AG08396 (cell line): Measurements from ENCODE around the gene USP10.
A peak's percentile ranks its signal among the peaks of the same experiment; 100 is the strongest.

Experiments
- DNase-seq: peaks from one replicate; pipeline ENCODE4 v3.0.0; 2012; ENCODE audit warnings: low spot score, mixed read lengths

The USP10 gene

GRCh38 chr16:84699712-84700445, at the start of gene USP10:
Gene USP10 (plus strand): TSS chr16:84700000. CDS start chr16:84700091, 91 bp downstream.
- DNase-seq = peak; percentile 100

- peak; percentile 87 for DNase-seq
Measured at GRCh38 chr16:84650062-84650991, 49.5 kb upstream of the USP10 start.

- DNase-seq = no peak
Measured at GRCh38 chr16:84652566-84652965, 47.2 kb upstream of the USP10 start.

- DNase-seq = no peak
Measured at GRCh38 chr16:84654238-84654637, 45.6 kb upstream of the USP10 start.

GRCh38 chr16:84654998-84655397, 44.8 kb upstream of the USP10 start:
- no peak for DNase-seq

- DNase-seq = no peak
Measured at GRCh38 chr16:84656649-84657048, 43.2 kb upstream of the USP10 start.

- no peak for DNase-seq
Measured at GRCh38 chr16:84657229-84657837, 42.5 kb upstream of the USP10 start.

GRCh38 chr16:84658690-84659089, 41.1 kb upstream of the USP10 start:
- DNase-seq = no peak

GRCh38 chr16:84659656-84660300, 40.0 kb upstream of the USP10 start:
- no peak for DNase-seq

- DNase-seq = no peak
Measured at GRCh38 chr16:84660973-84661372, 38.8 kb upstream of the USP10 start.

GRCh38 chr16:84661418-84662060, 38.3 kb upstream of the USP10 start:
- DNase-seq = no peak

GRCh38 chr16:84662471-84662870, 37.3 kb upstream of the USP10 start:
- no peak for DNase-seq

- no peak for DNase-seq
Measured at GRCh38 chr16:84663433-84664101, 36.2 kb upstream of the USP10 start.

- no peak for DNase-seq
Measured at GRCh38 chr16:84665359-84665758, 34.4 kb upstream of the USP10 start.

- DNase-seq = no peak
Measured at GRCh38 chr16:84665843-84666242, 34.0 kb upstream of the USP10 start.

GRCh38 chr16:84667600-84668309, 32.0 kb upstream of the USP10 start:
- DNase-seq = no peak

GRCh38 chr16:84670063-84670462, 29.7 kb upstream of the USP10 start:
- DNase-seq = no peak

- DNase-seq = peak; percentile 85
Measured at GRCh38 chr16:84672276-84673202, 27.3 kb upstream of the USP10 start.

GRCh38 chr16:84673203-84673535, 26.6 kb upstream of the USP10 start:
- DNase-seq = no peak
